T-cell (primary cell): ENCODE data around the gene SUSD6. TPM values are rescaled to one million over a fixed set of nuclear protein-coding genes. Genes with fewer than 3 reads are reported as not detected.

Experiments
- ATAC-seq, 4 experiments: fragments of 200-7000 bp in 3 of 4; fragments of 150-1000 bp in 1 of 4; cut with Tn5 transposase; replicated peaks in 1 of 4; 1 replicate in 3 of 4; 2 replicates in 1 of 4; pipeline ENCODE4 v1.10.0; 2021; ENCODE audit warnings: moderate library complexity in 3 of 4, mild to moderate bottlenecking in 2 of 4, moderate number of reproducible peaks in 1 of 4
- CTCF ChIA-PET, 2 donors: fragments of 300-600 bp; sonication (Branson Sonifier 250); formaldehyde crosslinking; loops; one replicate each; lab custom pipeline; 2022; ENCODE audit warnings: antibody characterized with exemption in 2 of 2; lab: Charles Lee
- POLR2A ChIA-PET, 2 donors: fragments of 300-600 bp; sonication (Branson Sonifier 250); formaldehyde crosslinking; loops; one replicate each; lab custom pipeline; 2022; ENCODE audit warnings: antibody characterized with exemption in 2 of 2; lab: Charles Lee
- DNase-seq, 35 experiments: peaks; one replicate each; pipeline versions ENCODE4 v3.0.0 to v3.0.0-alpha.2; 2013 to 2023
- H3K27ac ChIP-seq: one replicate; pipeline ENCODE4 v1.5.1; 2013; ENCODE audit warnings: low read length
- H3K27me3 ChIP-seq, 2 experiments: replicated peaks in 1 of 2; 1 replicate in 1 of 2; 2 replicates in 1 of 2; pipeline versions ENCODE4 v1.6.1 to v1.7.0; 2013; ENCODE audit warnings: low read length in 1 of 2, mixed read lengths in 1 of 2; ENCODE audit not compliant: control insufficient read depth in 2 of 2, insufficient read depth in 2 of 2; ENCODE audit errors: extremely low read depth in 1 of 2
- H3K36me3 ChIP-seq, 2 donors: 1 replicate in 1 of 2; 2 replicates in 1 of 2; pipeline versions ENCODE4 v1.6.1 to v1.7.0; 2013; ENCODE audit warnings: low read length in 1 of 2; ENCODE audit not compliant: control insufficient read depth in 2 of 2, insufficient read depth in 1 of 2; ENCODE audit errors: extremely low read depth in 1 of 2
- H3K4me1 ChIP-seq, 2 experiments: 1 replicate in 1 of 2; 2 replicates in 1 of 2; pipeline versions ENCODE4 v1.6.1 to v1.7.0; 2013; ENCODE audit warnings: low read length in 2 of 2, mixed read lengths in 1 of 2; ENCODE audit not compliant: insufficient read depth in 2 of 2, control insufficient read depth in 1 of 2; ENCODE audit errors: extremely low read depth in 1 of 2
- H3K4me3 ChIP-seq, 2 donors: 1 replicate in 1 of 2; 2 replicates in 1 of 2; pipeline versions ENCODE4 v1.5.1 to v1.7.0; 2013; ENCODE audit warnings: mild to moderate bottlenecking in 2 of 2, low read length in 1 of 2, moderate library complexity in 1 of 2; ENCODE audit not compliant: control insufficient read depth in 1 of 2; ENCODE audit errors: extremely low read depth in 1 of 2
- H3K9me3 ChIP-seq: 2 replicates; pipeline ENCODE4 v1.7.0; 2013
- H3K27ac Mint-ChIP-seq, 2 donors: one replicate each; pipeline ENCODE4 v1.8.0; 2020 to 2021; ENCODE audit warnings: mild to moderate bottlenecking in 2 of 2, mixed read lengths in 2 of 2
- H3K27me3 Mint-ChIP-seq, 2 donors: one replicate each; pipeline ENCODE4 v1.8.0; 2021 to 2022; ENCODE audit warnings: mixed read lengths in 2 of 2
- H3K36me3 Mint-ChIP-seq: one replicate; pipeline ENCODE4 v1.8.0; 2021; ENCODE audit warnings: mixed read lengths
- H3K4me1 Mint-ChIP-seq, 3 donors: one replicate each; pipeline ENCODE4 v1.8.0; 2020 to 2022; ENCODE audit warnings: mixed read lengths in 3 of 3, mild to moderate bottlenecking in 1 of 3
- H3K4me3 Mint-ChIP-seq, 3 donors: one replicate each; pipeline ENCODE4 v1.8.0; 2020 to 2022; ENCODE audit warnings: mild to moderate bottlenecking in 3 of 3, mixed read lengths in 3 of 3, moderate library complexity in 3 of 3
- H3K9me3 Mint-ChIP-seq, 3 donors: one replicate each; pipeline ENCODE4 v1.8.0; 2020 to 2022; ENCODE audit warnings: mixed read lengths in 3 of 3
- WGBS: methylation state at CpG from one replicate; pipeline ENCODE4 v1.1.5; 2013; ENCODE audit warnings: missing lambda C conversion rate; ENCODE audit not compliant: insufficient coverage; 5-methylcytosine and 5-hydroxymethylcytosine counted together
- total RNA-seq, 35 experiments: library from RNA in 6 of 35; stranded (reverse) in 6 of 35; fragments of 120-200 nt in 1 of 35; gene quantifications; one replicate each; pipeline versions ENCODE4 v1.2.1 to v1.2.4 and lab custom pipeline; 2013 to 2026

Gene SUSD6
- total RNA-seq, 5 donors from 2014 or later (not counting 1 experiment from before 2014, with no cell fraction given), result 53.5 to 75.5 (median 60.4) TPM

- DNase-seq (no peak), ATAC-seq (no peak)
- peaks cover 30% of the 10 kb centered on the region for H3K36me3 Mint-ChIP-seq
- H3K36me3 ChIP-seq, result peaks cover 5 to 66% of the 10 kb centered on the region in 2 donors
- no peak overlapping the region for H3K27ac Mint-ChIP-seq
- peaks cover 38 to 52% (median 48%) of the 10 kb centered on the region in 3 donors for H3K4me1 Mint-ChIP-seq
- CTCF ChIA-PET, result interaction anchor here in 1 of 2 donors (0.5 to 0.8 kb wide), 2 partner anchors 23 to 293 kb away, joined by 3 to 4 read pairs; no protein-coding TSS in a partner anchor
- H3K4me3 ChIP-seq, result no peak overlapping the region
- no peaks in the 10 kb centered on the region for H3K9me3 ChIP-seq
- WGBS, result 83% methylated on average over 3 of the region's 5 CpGs
- H3K27ac ChIP-seq, result no peak overlapping the region
- H3K27me3 Mint-ChIP-seq, result no peaks in the 10 kb centered on the region
- no peaks in the 10 kb centered on the region for H3K9me3 Mint-ChIP-seq
- POLR2A ChIA-PET, result no interaction called here
- no peak overlapping the region for H3K4me3 Mint-ChIP-seq
- peaks cover 4 to 26% of the 10 kb centered on the region in 2 experiments for H3K4me1 ChIP-seq
- no peaks in the 10 kb centered on the region for H3K27me3 ChIP-seq
These were observed 92.9 kb downstream of the SUSD6 start for GRCh38 chr14:69704319-69704718.

GRCh38 chr14:69705706-69706105 is 94.3 kb downstream of the SUSD6 start:
- Mint-ChIP-seq H3K36me3 (peaks cover 39% of the 10 kb centered on the region), H3K27me3 (no peaks in the 10 kb centered on the region), H3K27ac (peak overlapping the region in 1 of 2 donors; percentile 55), H3K4me1 (peaks cover 36 to 49% (median 42%) of the 10 kb centered on the region in 3 donors), H3K4me3 (no peak overlapping the region), H3K9me3 (no peaks in the 10 kb centered on the region)
- 50% methylated on average over 1 of the region's 2 CpGs for WGBS
- H3K36me3 ChIP-seq, result peaks cover 5 to 80% of the 10 kb centered on the region in 2 donors
- no peaks in the 10 kb centered on the region for H3K9me3 ChIP-seq
- H3K4me3 ChIP-seq, result no peak overlapping the region
- ChIA-PET POLR2A (interaction anchor here (0.6 to 0.7 kb wide), 4 partner anchors 18 to 836 kb away, joined by 3 read pairs; no protein-coding TSS in a partner anchor), CTCF (interaction anchor here in 1 of 2 donors (0.7 kb wide), 1 partner anchor 263 kb away, joined by 5 read pairs; no protein-coding TSS in a partner anchor)
- no peak overlapping the region for H3K27ac ChIP-seq
- H3K4me1 ChIP-seq, result peaks cover 4 to 26% of the 10 kb centered on the region in 2 experiments
- ATAC-seq (no peak), DNase-seq (no peak)
- H3K27me3 ChIP-seq, result no peaks in the 10 kb centered on the region

- peaks cover 40 to 44% (median 40%) of the 10 kb centered on the region in 3 donors for H3K4me1 Mint-ChIP-seq
- no peaks in the 10 kb centered on the region for H3K9me3 Mint-ChIP-seq
- no peak for ATAC-seq
- ChIA-PET CTCF (no interaction called here), POLR2A (no interaction called here)
- peaks cover 53% of the 10 kb centered on the region for H3K36me3 Mint-ChIP-seq
- H3K4me1 ChIP-seq, result peaks cover 8 to 26% of the 10 kb centered on the region in 2 experiments
- no peaks in the 10 kb centered on the region for H3K9me3 ChIP-seq
- no peak overlapping the region for H3K4me3 ChIP-seq
- DNase-seq, result no peak
- WGBS, result no CpG with 5 or more reads among the region's 1 CpG
- H3K27me3 Mint-ChIP-seq, result no peaks in the 10 kb centered on the region
- H3K27me3 ChIP-seq, result no peaks in the 10 kb centered on the region
- H3K36me3 ChIP-seq, result peaks cover 5 to 98% of the 10 kb centered on the region in 2 donors
- H3K4me3 Mint-ChIP-seq, result no peak overlapping the region
- no peak overlapping the region for H3K27ac ChIP-seq
- peak overlapping the region in 1 of 2 donors; percentile 61 for H3K27ac Mint-ChIP-seq
These were observed 96.7 kb downstream of the SUSD6 start for GRCh38 chr14:69708049-69708448.

- H3K27me3 ChIP-seq, result no peaks in the 10 kb centered on the region
- Mint-ChIP-seq H3K27me3 (no peaks in the 10 kb centered on the region), H3K9me3 (no peaks in the 10 kb centered on the region), H3K27ac (peak overlapping the region in 1 of 2 donors; percentile 52), H3K36me3 (peaks cover 57% of the 10 kb centered on the region), H3K4me1 (peaks cover 34 to 42% (median 36%) of the 10 kb centered on the region in 3 donors), H3K4me3 (no peak overlapping the region)
- peaks cover 4 to 22% of the 10 kb centered on the region in 2 experiments for H3K4me1 ChIP-seq
- WGBS, result 77% methylated on average over 5 of the region's 12 CpGs
- H3K36me3 ChIP-seq, result peaks cover 0 to 98% of the 10 kb centered on the region in 2 donors
- ChIA-PET CTCF (no interaction called here), POLR2A (no interaction called here)
- DNase-seq (peak in 14 of 35 experiments; percentile 7 to 38 (median 22)), ATAC-seq (peak; percentile 43 to 68 (median 59))
- no peak overlapping the region for H3K27ac ChIP-seq
- no peaks in the 10 kb centered on the region for H3K9me3 ChIP-seq
- H3K4me3 ChIP-seq, result no peak overlapping the region
These were observed 97.5 kb downstream of the SUSD6 start for GRCh38 chr14:69708586-69709560.

GRCh38 chr14:69710378-69710777 is 99.0 kb downstream of the SUSD6 start:
- no peak overlapping the region for H3K4me3 Mint-ChIP-seq
- peaks cover 0 to 89% of the 10 kb centered on the region in 2 donors for H3K36me3 ChIP-seq
- H3K27ac Mint-ChIP-seq, result peak overlapping the region; percentile 15 to 39
- ChIA-PET CTCF (interaction anchor here (0.6 to 1.4 kb wide), 3 partner anchors 106 to 822 kb away, joined by 3 to 5 read pairs (median 3); no protein-coding TSS in a partner anchor), POLR2A (no interaction called here)
- no peaks in the 10 kb centered on the region for H3K27me3 Mint-ChIP-seq
- H3K9me3 ChIP-seq, result no peaks in the 10 kb centered on the region
- no peak overlapping the region for H3K27ac ChIP-seq
- peaks cover 4 to 19% of the 10 kb centered on the region in 2 experiments for H3K4me1 ChIP-seq
- WGBS, result 88% methylated on average over 1 of the region's 1 CpG
- peaks cover 54% of the 10 kb centered on the region for H3K36me3 Mint-ChIP-seq
- no peak for DNase-seq
- no peak overlapping the region for H3K4me3 ChIP-seq
- H3K4me1 Mint-ChIP-seq, result peaks cover 33 to 43% (median 35%) of the 10 kb centered on the region in 3 donors
- no peaks in the 10 kb centered on the region for H3K9me3 Mint-ChIP-seq
- no peak for ATAC-seq
- H3K27me3 ChIP-seq, result no peaks in the 10 kb centered on the region

- H3K4me3 ChIP-seq, result no peak overlapping the region
These were observed 99.7 kb downstream of the SUSD6 start for GRCh38 chr14:69711065-69711464.

More at GRCh38 chr14:69711065-69711464, 99.7 kb downstream of the SUSD6 start:
- Mint-ChIP-seq H3K36me3 (peaks cover 49% of the 10 kb centered on the region), H3K4me3 (no peak overlapping the region), H3K27ac (peak overlapping the region; percentile 68 to 74), H3K27me3 (no peaks in the 10 kb centered on the region), H3K9me3 (no peaks in the 10 kb centered on the region), H3K4me1 (peaks cover 38 to 46% (median 39%) of the 10 kb centered on the region in 3 donors)
- Histone ChIP-seq H3K36me3 (peaks cover 0 to 82% of the 10 kb centered on the region in 2 donors), H3K4me1 (peaks cover 4 to 26% of the 10 kb centered on the region in 2 experiments), H3K9me3 (no peaks in the 10 kb centered on the region), H3K27ac (no peak overlapping the region), H3K27me3 (no peaks in the 10 kb centered on the region)
- ChIA-PET POLR2A (interaction anchor here in 1 of 2 donors (0.7 kb wide), 1 partner anchor 82 kb away, joined by 4 read pairs; no protein-coding TSS in a partner anchor), CTCF (interaction anchor here (0.5 to 1.4 kb wide), 3 partner anchors 43 to 126 kb away, joined by 3 to 5 read pairs (median 3); no protein-coding TSS in a partner anchor)
- WGBS, result 100% methylated on average over 2 of the region's 4 CpGs
- DNase-seq (no peak), ATAC-seq (no peak)
